ENCODE measurements around the gene CASS4. TPM values are rescaled to one million over a fixed set of nuclear protein-coding genes. Genes with fewer than 3 reads are reported as not detected.

The CASS4 gene
- total RNA-seq, 1 donor from 2014 or later = 0.51 TPM

DNA sequence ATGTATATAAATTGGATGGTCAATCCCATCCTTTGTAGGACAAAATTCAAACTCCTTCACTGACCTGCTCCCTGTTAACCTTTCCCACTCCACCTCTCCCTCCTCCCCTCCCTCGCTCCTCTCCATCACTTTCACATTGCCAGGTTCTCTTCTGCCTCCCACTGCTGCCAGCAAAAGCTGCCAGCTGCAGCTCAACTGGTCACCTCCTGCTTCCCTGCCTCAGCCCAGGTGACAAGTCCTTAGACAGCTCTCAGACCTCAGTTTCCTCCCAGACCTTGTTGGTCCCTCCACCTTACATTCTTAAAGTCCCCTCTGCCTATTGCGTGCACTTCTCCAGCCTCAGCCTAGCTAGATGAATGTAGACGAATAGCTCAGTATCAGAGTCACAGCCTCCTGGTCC lies 33.1 kb downstream of the CASS4 start:
- Mint-ChIP-seq H3K4me3 (no peak overlapping the region), H3K9me3 (no peaks in the 10 kb centered on the region), H3K27ac (no peak overlapping the region), H3K27me3 (peaks cover 3% of the 10 kb centered on the region), H3K36me3 (ENCODE audit: low read depth) (no peaks in the 10 kb centered on the region), H3K4me1 (peaks cover 11% of the 10 kb centered on the region)
- ChIA-PET POLR2A (no interaction called here), CTCF (no interaction called here)
- intact Hi-C loops (cut with micrococcal nuclease) = no loop called here
- TF ChIP-seq, protein P1, sequence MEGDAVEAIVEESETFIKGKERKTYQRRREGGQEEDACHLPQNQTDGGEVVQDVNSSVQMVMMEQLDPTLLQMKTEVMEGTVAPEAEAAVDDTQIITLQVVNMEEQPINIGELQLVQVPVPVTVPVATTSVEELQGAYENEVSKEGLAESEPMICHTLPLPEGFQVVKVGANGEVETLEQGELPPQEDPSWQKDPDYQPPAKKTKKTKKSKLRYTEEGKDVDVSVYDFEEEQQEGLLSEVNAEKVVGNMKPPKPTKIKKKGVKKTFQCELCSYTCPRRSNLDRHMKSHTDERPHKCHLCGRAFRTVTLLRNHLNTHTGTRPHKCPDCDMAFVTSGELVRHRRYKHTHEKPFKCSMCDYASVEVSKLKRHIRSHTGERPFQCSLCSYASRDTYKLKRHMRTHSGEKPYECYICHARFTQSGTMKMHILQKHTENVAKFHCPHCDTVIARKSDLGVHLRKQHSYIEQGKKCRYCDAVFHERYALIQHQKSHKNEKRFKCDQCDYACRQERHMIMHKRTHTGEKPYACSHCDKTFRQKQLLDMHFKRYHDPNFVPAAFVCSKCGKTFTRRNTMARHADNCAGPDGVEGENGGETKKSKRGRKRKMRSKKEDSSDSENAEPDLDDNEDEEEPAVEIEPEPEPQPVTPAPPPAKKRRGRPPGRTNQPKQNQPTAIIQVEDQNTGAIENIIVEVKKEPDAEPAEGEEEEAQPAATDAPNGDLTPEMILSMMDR (IDR thresholded peaks at IDR 0.05) = no peak
- ATAC-seq (ENCODE audit: low read depth) (no peak), DNase-seq (no peak)

DNA sequence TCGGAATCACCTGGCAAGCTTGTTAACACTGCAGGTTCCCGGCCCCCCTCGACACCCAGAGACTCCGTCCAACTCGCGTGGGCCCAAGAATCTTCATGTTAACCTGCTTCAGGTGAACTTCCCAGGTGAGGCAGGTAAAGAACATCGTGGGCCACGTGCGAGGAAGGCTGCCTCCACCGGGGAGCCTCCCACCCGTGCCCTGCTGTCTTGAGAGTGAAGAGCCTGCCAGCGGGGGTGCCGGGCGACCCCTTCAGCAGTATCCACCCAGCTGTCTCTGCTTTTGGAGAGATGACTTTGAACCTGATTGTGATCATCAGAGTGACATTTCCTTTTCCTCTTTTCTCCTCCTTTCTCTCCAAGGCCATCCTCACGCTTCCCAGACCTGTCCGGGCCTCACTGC lies 33.5 kb downstream of the CASS4 start:
- ChIA-PET CTCF (no interaction called here), POLR2A (no interaction called here)
- intact Hi-C loops (cut with micrococcal nuclease) = no loop called here
- DNase-seq (no peak), ATAC-seq (ENCODE audit: low read depth) (no peak)
- Mint-ChIP-seq H3K36me3 (ENCODE audit: low read depth) (no peaks in the 10 kb centered on the region), H3K4me1 (peaks cover 7% of the 10 kb centered on the region), H3K4me3 (no peak overlapping the region), H3K27me3 (peaks cover 3% of the 10 kb centered on the region), H3K27ac (no peak overlapping the region), H3K9me3 (no peaks in the 10 kb centered on the region)
- TF ChIP-seq, protein P1 (IDR thresholded peaks at IDR 0.05) = no peak

DNA sequence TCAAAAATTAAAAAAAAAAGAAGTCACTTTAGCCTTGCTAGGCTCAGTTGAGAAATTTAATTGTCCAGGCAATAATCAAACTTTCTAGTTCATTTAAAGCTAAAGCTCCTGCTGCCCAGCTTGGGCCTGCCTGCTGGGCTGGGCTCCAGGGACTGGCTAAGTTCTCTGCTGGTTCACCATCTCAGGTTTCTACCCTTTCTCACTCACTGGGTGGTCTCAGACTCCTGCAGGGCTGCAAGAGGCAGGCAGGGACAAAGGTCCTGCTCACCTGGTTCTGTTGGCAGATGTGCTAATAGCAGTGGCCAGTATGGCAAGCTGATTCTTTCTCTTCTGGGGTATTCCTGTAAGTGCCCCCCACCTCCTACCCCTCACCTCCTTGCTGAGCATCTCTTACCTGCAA lies 35.2 kb downstream of the CASS4 start:
- H3K4me3 Mint-ChIP-seq = no peak overlapping the region
- peaks cover 3% of the 10 kb centered on the region for H3K27me3 Mint-ChIP-seq
- no peaks in the 10 kb centered on the region for H3K9me3 Mint-ChIP-seq
- CTCF ChIA-PET = no interaction called here
- POLR2A ChIA-PET = interaction anchor here (0.6 kb wide), 1 partner anchor 16 kb away, joined by 3 read pairs; no protein-coding TSS in a partner anchor
- no peaks in the 10 kb centered on the region for H3K36me3 Mint-ChIP-seq (ENCODE audit: low read depth)
- H3K4me1 Mint-ChIP-seq = peaks cover 3% of the 10 kb centered on the region
- TF ChIP-seq, protein P1 (IDR thresholded peaks at IDR 0.05) = no peak
- no peak overlapping the region for H3K27ac Mint-ChIP-seq
- intact Hi-C loops (cut with micrococcal nuclease) = no loop called here
- no peak for DNase-seq
- no peak for ATAC-seq (ENCODE audit: low read depth)

DNA sequence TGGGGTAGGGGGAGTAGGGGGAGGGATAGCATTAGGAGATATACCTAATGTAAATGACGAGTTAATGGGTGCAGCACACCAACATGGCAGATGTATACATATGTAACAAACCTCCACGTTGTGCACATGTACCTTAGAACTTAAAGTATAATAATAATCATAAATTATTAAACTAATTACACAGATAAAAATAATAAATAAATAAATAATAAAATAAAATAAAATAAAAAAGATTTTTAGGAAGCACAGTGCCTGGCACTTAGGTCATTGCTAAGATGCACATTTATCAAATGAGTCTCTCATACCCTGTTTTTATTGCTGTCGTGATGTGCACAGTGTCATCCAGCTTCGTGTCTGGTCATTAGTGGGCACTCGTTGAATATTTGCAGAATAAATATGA lies 37.4 kb downstream of the CASS4 start:
- Mint-ChIP-seq H3K9me3 (no peaks in the 10 kb centered on the region), H3K27me3 (peaks cover 3% of the 10 kb centered on the region), H3K27ac (no peak overlapping the region), H3K4me1 (peaks cover 14% of the 10 kb centered on the region), H3K36me3 (ENCODE audit: low read depth) (no peaks in the 10 kb centered on the region), H3K4me3 (no peak overlapping the region)
- TF ChIP-seq, protein P1 (IDR thresholded peaks at IDR 0.05) = no peak
- no peak for ATAC-seq (ENCODE audit: low read depth)
- intact Hi-C loops (cut with micrococcal nuclease) = no loop called here
- ChIA-PET POLR2A (no interaction called here), CTCF (no interaction called here)
- no peak for DNase-seq

DNA sequence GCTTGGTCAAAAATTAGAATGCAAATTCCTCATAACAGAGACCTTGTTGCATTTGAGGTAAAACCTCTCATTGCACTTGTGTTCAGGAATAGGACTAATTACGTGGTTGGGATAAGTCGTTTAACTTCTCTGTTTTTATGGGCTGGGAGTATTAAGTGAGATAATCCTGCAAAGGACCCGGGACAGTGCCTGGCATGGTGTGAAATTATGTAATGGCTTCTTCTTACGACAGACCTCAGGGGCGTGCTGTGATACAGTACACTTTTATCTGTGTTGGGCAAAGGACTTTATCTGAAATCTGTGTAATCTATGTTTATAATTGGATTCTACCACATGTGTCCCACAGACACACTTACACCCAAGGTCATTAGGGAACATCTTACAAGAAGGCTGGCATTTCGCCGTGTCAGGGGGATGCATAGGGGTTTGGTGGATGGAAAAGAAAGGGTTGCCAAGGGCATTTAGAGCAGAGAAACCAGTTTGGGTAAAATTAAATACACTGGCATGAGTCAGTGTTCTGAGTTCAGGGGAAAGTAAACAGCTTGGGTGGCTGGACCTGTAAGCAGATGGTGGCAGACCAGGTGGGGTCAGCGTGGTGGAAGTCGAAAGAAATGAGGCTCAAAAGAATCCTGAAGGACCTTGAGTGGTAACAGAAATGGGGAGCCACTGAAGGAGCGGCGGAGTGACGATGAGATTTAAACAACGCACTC lies 39.2 kb downstream of the CASS4 start:
- Mint-ChIP-seq H3K27me3 (no peaks in the 10 kb centered on the region), H3K4me1 (peaks cover 14% of the 10 kb centered on the region), H3K36me3 (ENCODE audit: low read depth) (no peaks in the 10 kb centered on the region), H3K27ac (no peak overlapping the region), H3K4me3 (no peak overlapping the region), H3K9me3 (no peaks in the 10 kb centered on the region)
- ChIA-PET POLR2A (no interaction called here), CTCF (no interaction called here)
- no peak for DNase-seq
- ATAC-seq (ENCODE audit: low read depth) = no peak
- intact Hi-C loops (cut with micrococcal nuclease) = no loop called here
- TF ChIP-seq, protein P1 (IDR thresholded peaks at IDR 0.05) = no peak

All from activated B cell treated with CpG ODN at 0.5 μM for 24 hours (primary cell).